ENCODE data around the gene MYBPC3. TPM values are rescaled to one million over a fixed set of nuclear protein-coding genes. Genes with fewer than 3 reads are reported as not detected.
"Not testable (repeated sequence)": the region's sequence is repeated elsewhere in the genome, so short reads cannot be mapped to it uniquely, and the experiment has no call there.

Gene MYBPC3
- total and polyA plus RNA-seq, 5 donors = 953 to 1,924 (median 1,256) TPM

GRCh38 chr11:47338396-47339241 lies 13.9 kb downstream of the MYBPC3 start:
- Histone ChIP-seq H3K27ac (ENCODE audit: low read length) (peak overlapping the region; percentile 61), H3K9me3 (ENCODE audit: control insufficient read depth, low read length) (no peaks in the 10 kb centered on the region), H3K4me1 (ENCODE audit: control insufficient read depth, insufficient read depth, low read length) (no peaks in the 10 kb centered on the region), H3K4me3 (ENCODE audit: low read length) (no peak overlapping the region), H3K27me3 (ENCODE audit: control insufficient read depth, insufficient read depth) (no peaks in the 10 kb centered on the region)
- DNase-seq (peak in 1 of 3 donors; percentile 46), ATAC-seq (peak in 1 of 2 donors; percentile 0)
- 80% methylated on average over 27 of the region's 27 CpGs for WGBS
- intact Hi-C loops (cut with DNase I) = no loop called here

- Histone ChIP-seq H3K4me3 (ENCODE audit: low read length) (no peak overlapping the region), H3K27me3 (ENCODE audit: control insufficient read depth, insufficient read depth) (no peaks in the 10 kb centered on the region), H3K9me3 (ENCODE audit: control insufficient read depth, low read length) (no peaks in the 10 kb centered on the region), H3K4me1 (ENCODE audit: control insufficient read depth, insufficient read depth, low read length) (no peaks in the 10 kb centered on the region), H3K27ac (ENCODE audit: low read length) (peak overlapping the region; percentile 15)
- intact Hi-C loops (cut with DNase I) = no loop called here
- DNase-seq (peak in 1 of 3 donors; percentile 55), ATAC-seq (peak in 1 of 2 donors; percentile 0)
- WGBS = 80% methylated on average over 34 of the region's 34 CpGs
Measured at GRCh38 chr11:47337229-47337924, 15.1 kb downstream of the MYBPC3 start.

DNA sequence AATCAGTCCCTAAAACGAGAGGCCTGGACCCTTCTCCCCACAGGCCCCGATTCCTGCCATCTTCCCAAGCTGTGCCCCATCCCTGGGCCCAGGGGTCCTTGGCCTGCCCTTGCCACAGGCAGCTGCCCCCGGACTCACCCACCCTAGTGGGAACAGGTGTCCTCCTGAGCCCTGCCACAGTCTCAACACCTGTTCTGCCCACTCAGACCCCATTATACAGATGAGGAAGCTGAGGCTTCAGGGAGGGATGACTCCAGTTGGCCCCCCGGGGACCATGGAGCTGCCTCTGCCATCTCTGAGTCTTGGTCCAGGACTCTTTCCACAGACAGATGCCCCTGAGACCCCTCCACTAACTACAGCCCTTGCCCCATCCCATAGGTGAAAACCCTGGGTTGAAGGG lies 15.9 kb downstream of the MYBPC3 start:
- 82% methylated on average over 4 of the region's 4 CpGs for WGBS
- DNase-seq = peak in 1 of 3 donors; percentile 42

DNA sequence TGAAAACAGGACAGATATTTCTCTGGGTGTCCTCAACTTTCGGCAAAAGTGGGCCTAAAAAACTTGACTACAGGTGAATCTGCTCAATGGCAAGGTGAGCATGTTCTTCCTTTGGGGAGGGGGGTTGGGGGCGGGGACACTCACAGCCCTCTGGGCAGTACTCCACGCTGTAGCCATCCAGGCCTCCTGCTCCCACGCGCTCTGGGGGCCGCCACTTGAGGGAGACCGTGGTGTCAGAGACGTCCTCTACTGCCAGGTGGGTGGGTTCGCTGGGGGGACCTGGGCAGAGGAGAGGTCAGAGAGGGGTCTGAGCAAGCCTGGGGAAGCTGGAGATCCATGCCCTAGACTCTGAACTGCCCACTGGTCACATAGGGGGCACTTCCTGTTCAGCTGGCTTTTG lies 16.8 kb downstream of the MYBPC3 start:
- H3K4me3 ChIP-seq (ENCODE audit: low read length) = no peak overlapping the region
- H3K4me1 ChIP-seq (ENCODE audit: control insufficient read depth, insufficient read depth, low read length) = no peaks in the 10 kb centered on the region
- ATAC-seq (no peak), DNase-seq (peak in 1 of 3 donors; percentile 41)
- H3K27me3 ChIP-seq (ENCODE audit: control insufficient read depth, insufficient read depth) = no peaks in the 10 kb centered on the region
- H3K9me3 ChIP-seq (ENCODE audit: control insufficient read depth, low read length) = no peaks in the 10 kb centered on the region
- no peak overlapping the region for H3K27ac ChIP-seq (ENCODE audit: low read length)
- intact Hi-C loops (cut with DNase I) = no loop called here
- 63% methylated on average over 9 of the region's 9 CpGs for WGBS

More for the DNA sequence above, 15.9 kb downstream of the MYBPC3 start:
- no peak for ATAC-seq
- Histone ChIP-seq H3K27me3 (ENCODE audit: control insufficient read depth, insufficient read depth) (no peaks in the 10 kb centered on the region), H3K4me3 (ENCODE audit: low read length) (no peak overlapping the region), H3K9me3 (ENCODE audit: control insufficient read depth, low read length) (no peaks in the 10 kb centered on the region), H3K27ac (ENCODE audit: low read length) (no peak overlapping the region), H3K4me1 (ENCODE audit: control insufficient read depth, insufficient read depth, low read length) (no peaks in the 10 kb centered on the region)
- intact Hi-C loops (cut with DNase I) = no loop called here

- DNase-seq = peak in 1 of 3 donors; percentile 56
Measured at GRCh38 chr11:47334699-47335411, 17.6 kb downstream of the MYBPC3 start.

DNA sequence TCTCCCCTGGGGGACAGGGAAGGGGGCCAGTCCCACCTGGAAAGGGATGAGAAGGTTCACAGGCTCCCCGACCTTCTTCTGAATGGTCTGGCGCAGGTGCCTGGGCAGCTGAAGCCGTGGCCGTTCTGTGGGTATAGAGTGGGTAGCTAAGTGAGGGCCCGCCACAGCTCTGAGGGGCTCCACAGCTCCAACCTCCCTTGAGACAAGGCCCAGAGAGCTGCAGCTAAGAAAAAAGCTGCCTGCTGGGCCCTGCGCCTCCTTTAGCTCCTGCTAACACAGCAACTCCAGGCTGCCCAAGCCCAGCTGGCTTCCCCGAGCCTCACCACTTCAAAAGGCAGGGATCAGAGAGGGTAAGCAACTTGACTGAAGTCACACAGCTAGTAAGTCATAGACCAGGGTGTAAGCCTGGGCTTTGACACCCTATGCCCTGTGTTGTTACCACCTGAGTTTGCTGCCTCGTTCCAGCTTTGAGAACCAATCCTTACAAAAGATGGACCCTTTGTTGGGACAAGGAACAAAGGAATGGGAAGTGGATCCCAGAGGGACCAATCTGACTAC lies 18.5 kb downstream of the MYBPC3 start:
- 84% methylated on average over 8 of the region's 8 CpGs for WGBS
- peak overlapping the region; percentile 32 for H3K27ac ChIP-seq (ENCODE audit: low read length)
- H3K4me1 ChIP-seq (ENCODE audit: control insufficient read depth, insufficient read depth, low read length) = no peaks in the 10 kb centered on the region
- intact Hi-C loops (cut with DNase I) = no loop called here
- H3K9me3 ChIP-seq (ENCODE audit: control insufficient read depth, low read length) = no peaks in the 10 kb centered on the region
- ATAC-seq (no peak), DNase-seq (no peak)
- no peak overlapping the region for H3K4me3 ChIP-seq (ENCODE audit: low read length)
- no peaks in the 10 kb centered on the region for H3K27me3 ChIP-seq (ENCODE audit: control insufficient read depth, insufficient read depth)

More at GRCh38 chr11:47334699-47335411, 17.6 kb downstream of the MYBPC3 start:
- H3K9me3 ChIP-seq (ENCODE audit: control insufficient read depth, low read length); H3K27me3 ChIP-seq (ENCODE audit: control insufficient read depth, insufficient read depth); ATAC-seq; H3K4me3 ChIP-seq (ENCODE audit: low read length); H3K4me1 ChIP-seq (ENCODE audit: control insufficient read depth, insufficient read depth, low read length); intact Hi-C loops (cut with DNase I): not testable (repeated sequence)
- H3K27ac ChIP-seq (ENCODE audit: low read length) = peak overlapping the region; percentile 25
- 89% methylated on average over 16 of the region's 16 CpGs for WGBS

DNA sequence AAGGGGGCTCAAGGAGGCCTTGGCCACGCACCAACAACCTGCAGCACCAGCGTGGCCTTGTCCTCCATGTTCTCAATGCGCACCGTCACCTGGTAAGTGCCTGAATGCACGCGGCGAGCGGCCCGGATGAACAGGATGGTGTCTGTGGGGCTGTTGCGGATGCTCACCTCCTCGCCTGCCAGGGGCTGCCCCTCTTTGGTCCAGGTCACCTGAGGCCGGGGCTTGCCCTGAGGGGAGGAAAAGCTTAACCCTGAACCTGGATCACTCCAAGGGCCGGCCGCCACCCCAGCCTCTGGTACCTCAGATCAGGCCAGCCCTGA lies 19.0 kb downstream of the MYBPC3 start:
- WGBS = 84% methylated on average over 14 of the region's 14 CpGs
- intact Hi-C loops (cut with DNase I) = no loop called here
- no peak overlapping the region for H3K27ac ChIP-seq (ENCODE audit: low read length)
- ATAC-seq = no peak
- H3K27me3 ChIP-seq (ENCODE audit: control insufficient read depth, insufficient read depth) = no peaks in the 10 kb centered on the region
- DNase-seq = peak in 2 of 3 donors; percentile 59
- H3K4me3 ChIP-seq (ENCODE audit: low read length) = no peak overlapping the region
- H3K9me3 ChIP-seq (ENCODE audit: control insufficient read depth, low read length) = no peaks in the 10 kb centered on the region
- H3K4me1 ChIP-seq (ENCODE audit: control insufficient read depth, insufficient read depth, low read length) = no peaks in the 10 kb centered on the region

- intact Hi-C loops (cut with DNase I) = no loop called here
- no peak for ATAC-seq
- H3K4me1 ChIP-seq (ENCODE audit: control insufficient read depth, insufficient read depth, low read length) = no peaks in the 10 kb centered on the region
- no peak overlapping the region for H3K27ac ChIP-seq (ENCODE audit: low read length)
- H3K4me3 ChIP-seq (ENCODE audit: low read length) = no peak overlapping the region
- WGBS = 85% methylated on average over 20 of the region's 20 CpGs
- peak in 2 of 3 donors; percentile 45 to 48 for DNase-seq
- H3K27me3 ChIP-seq (ENCODE audit: control insufficient read depth, insufficient read depth) = no peaks in the 10 kb centered on the region
- H3K9me3 ChIP-seq (ENCODE audit: control insufficient read depth, low read length) = no peaks in the 10 kb centered on the region
Measured at GRCh38 chr11:47332791-47333525, 19.5 kb downstream of the MYBPC3 start.

DNA sequence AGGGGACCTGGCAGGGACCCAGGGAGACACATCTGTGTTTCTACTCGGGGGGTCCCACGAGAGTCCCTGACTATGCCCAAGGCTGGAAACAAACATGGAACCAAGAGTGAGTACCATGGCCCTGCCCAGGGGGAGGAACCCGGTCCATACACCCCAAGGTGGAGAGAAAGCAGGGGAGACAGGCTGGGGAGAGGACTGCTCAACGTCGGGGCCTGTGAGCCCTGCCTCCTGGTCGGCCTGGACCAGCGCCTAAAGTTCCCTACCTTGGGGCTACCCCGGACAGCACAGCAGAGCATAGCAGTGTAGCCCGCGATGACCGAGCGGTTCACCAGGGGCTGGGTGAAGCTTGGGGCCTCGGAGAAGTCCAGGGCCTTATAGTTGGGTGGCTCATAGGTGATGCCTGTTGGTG lies 20.2 kb downstream of the MYBPC3 start:
- ATAC-seq (no peak), DNase-seq (peak in 2 of 3 donors; percentile 42 to 67)
- no peaks in the 10 kb centered on the region for H3K4me1 ChIP-seq (ENCODE audit: control insufficient read depth, insufficient read depth, low read length)
- no peak overlapping the region for H3K4me3 ChIP-seq (ENCODE audit: low read length)
- 69% methylated on average over 13 of the region's 13 CpGs for WGBS
- no peaks in the 10 kb centered on the region for H3K27me3 ChIP-seq (ENCODE audit: control insufficient read depth, insufficient read depth)
- no peak overlapping the region for H3K27ac ChIP-seq (ENCODE audit: low read length)
- no peaks in the 10 kb centered on the region for H3K9me3 ChIP-seq (ENCODE audit: control insufficient read depth, low read length)
- intact Hi-C loops (cut with DNase I) = no loop called here
